HUES48 (cell line): ENCODE results near the gene ALOX12B.
"Not testable (repeated sequence)": the region's sequence is repeated elsewhere in the genome, so short reads cannot be mapped to it uniquely, and the experiment has no call there.

ENCODE experiments used
- H3K27ac ChIP-seq: one replicate; pipeline ENCODE4 v1.7.0; 2013; ENCODE audit warnings: low read depth, low read length, inconsistent platforms
- H3K27me3 ChIP-seq: 2 replicates; pipeline ENCODE4 v1.6.1; 2013; ENCODE audit warnings: mild to moderate bottlenecking, low read length; ENCODE audit not compliant: control insufficient read depth, insufficient read depth
- H3K36me3 ChIP-seq: 2 replicates; pipeline ENCODE4 v1.6.1; 2013; ENCODE audit warnings: low read length; ENCODE audit not compliant: control insufficient read depth, insufficient read depth
- H3K4me1 ChIP-seq: 2 replicates; pipeline ENCODE4 v1.6.1; 2013; ENCODE audit warnings: mild to moderate bottlenecking, low read length; ENCODE audit not compliant: control insufficient read depth, insufficient read depth
- H3K4me3 ChIP-seq: 2 replicates; pipeline ENCODE4 v1.5.1; 2013; ENCODE audit warnings: mild to moderate bottlenecking, low read depth, low read length
- H3K9ac ChIP-seq: 2 replicates; pipeline ENCODE4 v1.6.1; 2013; ENCODE audit warnings: mild to moderate bottlenecking, low read depth, low read length, moderate library complexity
- H3K9me3 ChIP-seq: 2 replicates; pipeline ENCODE4 v1.6.1; 2013; ENCODE audit warnings: low read length; ENCODE audit not compliant: control insufficient read depth, insufficient read depth

ALOX12B gene

DNA sequence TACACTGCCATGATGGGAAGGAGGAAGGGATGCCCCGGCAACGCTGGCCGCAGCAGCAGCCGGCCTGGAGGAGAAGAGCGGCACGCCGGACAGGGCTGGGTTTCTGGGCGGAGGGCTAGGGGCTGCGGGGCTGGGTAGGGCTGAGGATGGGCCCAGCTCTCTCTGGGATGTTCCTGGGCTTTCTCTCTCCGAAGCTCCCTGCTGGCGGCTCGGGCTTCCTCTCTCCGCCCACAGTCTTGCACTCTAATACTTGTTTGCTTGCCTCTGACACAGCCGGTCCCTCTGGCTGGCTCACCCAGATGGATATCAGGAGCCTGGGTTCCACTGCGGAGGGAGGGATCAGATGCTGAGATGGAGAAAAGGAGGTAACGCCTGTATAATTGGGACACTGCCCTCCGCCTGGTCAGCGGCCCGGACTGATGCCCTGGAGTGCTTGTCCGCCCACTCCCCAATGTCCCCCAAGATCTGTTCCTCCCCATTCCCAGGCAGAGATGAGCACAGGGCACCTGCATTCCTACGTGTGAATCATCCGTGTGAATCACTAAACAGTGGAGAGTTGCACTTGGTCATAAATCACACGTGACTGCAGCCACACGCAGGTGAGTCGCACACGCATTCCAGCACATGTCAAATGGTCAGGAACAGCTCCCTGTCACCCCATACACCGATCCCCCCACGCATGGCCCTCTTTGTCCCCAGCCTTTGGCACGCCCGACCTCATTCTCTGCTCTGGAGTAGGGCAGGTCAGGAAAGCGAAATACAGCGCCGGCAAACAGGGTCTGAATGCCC lies 30.7 kb upstream of the ALOX12B start, which contains the start of gene ALOXE3:
Gene ALOXE3, minus strand, starts transcription at position 535 of the 789 bp plus-strand sequence. Its CDS starts 524 bp downstream, at position 11.
- H3K27ac ChIP-seq = no peak within 1 kb of the TSS
- H3K4me3 ChIP-seq = peak within 1 kb of the TSS; percentile 88
- H3K27me3 ChIP-seq = peaks cover 53% of the 10 kb centered on the region
- H3K9me3 ChIP-seq = no peaks in the 10 kb centered on the region
- H3K4me1 ChIP-seq = peaks cover 9% of the 10 kb centered on the region; the same call in 1 of the 2 replicates
- no peaks in the 10 kb centered on the region for H3K36me3 ChIP-seq
- H3K9ac ChIP-seq = no peak within 1 kb of the TSS

DNA sequence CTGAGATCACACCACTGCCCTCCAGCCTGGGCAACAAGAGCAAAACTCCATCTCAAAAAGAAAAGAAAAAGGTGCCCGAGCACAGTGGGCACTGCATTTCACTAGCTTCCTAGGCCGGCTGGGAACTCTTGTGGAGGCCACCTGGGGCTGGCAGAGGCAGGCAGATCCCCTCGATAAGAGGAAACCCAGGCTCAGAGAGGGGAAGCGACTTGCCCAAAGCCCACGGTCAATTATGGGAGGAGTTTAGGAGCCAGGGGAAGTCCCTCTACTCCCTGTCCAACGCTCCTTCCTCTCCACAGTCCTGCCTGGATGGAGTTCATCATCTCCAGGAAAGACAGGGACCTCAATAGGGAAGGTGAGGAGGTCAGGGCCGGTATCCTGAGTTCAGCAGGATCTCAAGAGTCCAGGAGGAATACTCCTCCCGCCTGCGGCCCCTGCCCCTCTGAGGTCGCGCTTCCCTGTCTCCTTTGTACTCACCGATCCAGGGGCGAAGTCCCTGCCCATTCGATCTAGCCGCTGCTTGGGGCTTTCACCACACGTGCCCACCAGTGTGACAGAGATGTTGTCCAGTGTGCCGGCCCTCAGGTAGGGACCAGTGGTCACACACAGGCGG lies 30.0 kb upstream of the ALOX12B start:
- H3K36me3 ChIP-seq = no peaks in the 10 kb centered on the region
- peak overlapping the region; percentile 88 for H3K4me3 ChIP-seq
- H3K27me3 ChIP-seq = peaks cover 52% of the 10 kb centered on the region
- no peak overlapping the region for H3K9ac ChIP-seq
- peaks cover 5% of the 10 kb centered on the region; the same call in 1 of the 2 replicates for H3K4me1 ChIP-seq
- H3K27ac ChIP-seq = no peak overlapping the region
- no peaks in the 10 kb centered on the region for H3K9me3 ChIP-seq

DNA sequence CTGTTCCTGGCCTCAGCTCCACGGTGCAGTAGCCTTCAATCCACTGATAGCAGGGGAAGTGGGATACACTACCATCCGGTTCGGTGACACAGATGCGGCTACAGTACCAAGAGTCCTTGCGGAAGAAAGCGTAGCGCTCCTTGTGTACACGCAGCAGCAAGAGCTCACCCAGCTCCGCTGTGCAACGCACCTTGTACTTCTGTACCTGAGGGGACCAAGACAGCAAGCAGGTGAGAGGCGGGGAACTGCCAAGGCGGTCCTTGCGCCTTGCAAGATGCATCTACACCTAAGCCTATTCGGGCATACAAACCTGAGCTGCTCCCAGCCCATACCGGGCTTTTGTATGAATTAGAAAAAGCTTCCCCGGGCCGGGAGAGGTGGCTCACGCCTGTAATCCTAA lies 29.3 kb upstream of the ALOX12B start:
- no peak overlapping the region for H3K4me3 ChIP-seq
- no peak overlapping the region for H3K27ac ChIP-seq
- H3K9ac ChIP-seq = no peak overlapping the region
- H3K9me3 ChIP-seq = no peaks in the 10 kb centered on the region
- H3K27me3 ChIP-seq = peaks cover 56% of the 10 kb centered on the region
- H3K4me1 ChIP-seq = peaks cover 5% of the 10 kb centered on the region; the same call in 1 of the 2 replicates
- no peaks in the 10 kb centered on the region for H3K36me3 ChIP-seq

DNA sequence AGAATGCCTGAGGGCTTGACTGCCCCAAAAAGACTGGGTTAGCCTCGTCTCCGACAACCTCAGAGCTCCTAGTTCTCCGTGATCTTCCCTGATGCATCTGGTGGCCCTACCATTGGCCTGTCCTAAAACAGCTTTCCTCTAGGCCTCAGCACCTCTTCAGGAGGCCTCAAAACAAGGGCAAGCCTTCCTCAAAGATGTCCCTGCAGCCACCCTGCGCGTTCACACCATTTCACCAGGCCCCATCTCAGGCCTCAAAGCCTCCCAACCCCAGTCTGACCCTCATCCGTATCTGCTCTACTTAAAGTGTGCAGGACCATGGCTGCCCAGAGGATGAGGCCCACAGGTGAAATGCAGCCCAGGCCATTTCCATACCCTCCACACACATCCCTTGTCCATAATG lies 23.4 kb upstream of the ALOX12B start:
- H3K27ac ChIP-seq = no peak overlapping the region
- no peaks in the 10 kb centered on the region for H3K36me3 ChIP-seq
- peaks cover 63% of the 10 kb centered on the region for H3K27me3 ChIP-seq
- H3K4me3 ChIP-seq = no peak overlapping the region
- no peaks in the 10 kb centered on the region for H3K9me3 ChIP-seq
- no peaks in the 10 kb centered on the region for H3K4me1 ChIP-seq
- H3K9ac ChIP-seq = no peak overlapping the region

DNA sequence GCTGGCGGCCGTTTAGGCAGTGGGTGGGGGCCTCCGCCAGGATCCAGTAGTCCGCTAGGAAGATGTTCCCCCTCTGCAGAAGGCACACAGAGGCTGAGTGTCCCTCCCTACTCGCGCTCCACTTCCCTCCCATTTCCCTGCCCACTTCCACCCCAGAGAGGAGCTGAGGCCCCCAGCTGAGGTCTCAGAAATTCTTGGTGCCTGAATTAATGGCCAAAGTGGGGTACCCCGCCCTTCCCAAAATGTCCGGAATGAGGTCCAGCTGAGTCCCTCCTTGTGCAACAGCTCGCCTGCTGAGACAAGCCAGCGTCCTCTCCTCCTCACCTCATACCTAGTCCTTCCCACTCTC lies 22.9 kb upstream of the ALOX12B start:
- Histone ChIP-seq H3K36me3 (no peaks in the 10 kb centered on the region), H3K27me3 (peaks cover 58% of the 10 kb centered on the region), H3K9ac (no peak overlapping the region), H3K4me1 (no peaks in the 10 kb centered on the region), H3K4me3 (peak overlapping the region; percentile 71; the same call in 1 of the 2 replicates), H3K27ac (no peak overlapping the region), H3K9me3 (no peaks in the 10 kb centered on the region)

DNA sequence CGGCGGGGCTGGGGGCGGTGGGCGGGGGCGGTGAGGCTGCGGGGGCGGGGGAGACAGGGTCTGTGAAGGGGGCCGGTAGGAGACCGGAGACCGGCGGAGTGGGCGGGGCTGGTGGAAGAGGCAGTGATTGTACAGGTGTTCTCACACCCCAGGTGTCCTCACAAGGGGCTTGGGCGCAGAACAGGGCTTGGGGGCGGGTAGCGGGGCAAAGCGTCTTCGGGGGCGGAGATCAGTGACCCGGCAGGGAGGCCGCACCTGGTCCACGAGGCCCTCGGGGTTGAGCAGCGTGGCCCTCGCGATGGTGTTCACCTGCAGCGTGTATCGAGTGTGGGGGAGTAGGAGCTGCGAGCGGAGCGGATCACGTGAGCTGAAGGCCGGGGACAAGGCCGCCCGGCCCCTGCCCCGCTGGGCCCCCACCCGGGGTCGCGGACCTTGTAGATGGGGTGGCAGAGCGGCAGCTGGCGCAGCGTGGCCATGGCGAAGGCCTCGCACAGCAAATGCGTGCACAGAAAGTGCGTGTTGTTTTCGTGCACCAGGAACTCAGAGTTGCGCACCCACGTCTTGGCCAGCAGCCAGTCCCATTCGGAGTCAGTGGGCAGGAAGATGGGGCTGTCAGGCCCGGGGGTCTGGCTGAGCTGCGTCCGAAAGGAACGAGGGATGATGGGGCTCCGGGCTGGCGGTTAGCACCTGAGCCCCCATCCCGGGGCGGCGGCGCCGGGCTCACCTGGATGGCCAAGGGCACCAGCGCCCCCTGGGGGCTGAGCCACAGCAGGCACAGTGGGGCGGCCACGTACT lies 22.3 kb upstream of the ALOX12B start:
- Histone ChIP-seq H3K9ac (no peak overlapping the region), H3K27ac (no peak overlapping the region), H3K27me3 (peaks cover 52% of the 10 kb centered on the region), H3K4me3 (peak overlapping the region; percentile 71), H3K36me3 (no peaks in the 10 kb centered on the region), H3K9me3 (no peaks in the 10 kb centered on the region), H3K4me1 (no peaks in the 10 kb centered on the region)

DNA sequence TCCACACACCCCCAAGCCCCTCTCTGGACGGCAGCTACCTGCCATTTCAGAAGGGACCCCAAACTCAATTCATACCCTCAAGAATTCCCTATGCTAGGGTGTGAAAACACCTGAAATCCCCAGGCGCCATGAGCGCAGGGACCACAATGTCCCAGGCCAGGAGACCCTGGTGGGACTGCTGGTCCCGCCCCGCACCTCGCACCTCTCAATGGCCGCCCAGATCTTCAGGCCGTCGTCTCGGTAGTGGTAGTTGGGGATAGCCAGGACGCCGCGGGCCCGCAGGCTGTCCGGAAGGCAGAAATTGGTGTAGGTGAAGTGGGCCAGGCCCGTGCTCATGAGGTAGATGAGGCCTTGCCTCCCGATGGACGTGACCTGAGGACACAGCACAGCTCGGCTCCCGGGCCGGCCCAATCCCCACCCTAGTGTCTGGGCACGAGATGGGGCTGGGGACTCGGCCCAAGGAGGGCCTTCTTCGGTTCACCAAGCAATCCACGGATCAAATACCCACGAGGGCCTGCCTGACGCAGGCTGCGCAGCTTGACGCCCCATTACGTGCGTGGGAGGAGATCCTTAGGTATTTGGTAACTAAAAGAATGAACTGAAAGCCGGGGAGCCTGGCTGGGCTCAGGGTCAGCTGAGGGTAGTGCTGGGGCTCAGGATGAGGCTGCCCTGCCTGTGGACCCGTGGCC lies 21.6 kb upstream of the ALOX12B start:
- no peak overlapping the region for H3K9ac ChIP-seq
- no peaks in the 10 kb centered on the region for H3K9me3 ChIP-seq
- peaks cover 47% of the 10 kb centered on the region for H3K27me3 ChIP-seq
- H3K4me1 ChIP-seq = no peaks in the 10 kb centered on the region
- no peak overlapping the region for H3K4me3 ChIP-seq
- no peak overlapping the region for H3K27ac ChIP-seq
- H3K36me3 ChIP-seq = no peaks in the 10 kb centered on the region

DNA sequence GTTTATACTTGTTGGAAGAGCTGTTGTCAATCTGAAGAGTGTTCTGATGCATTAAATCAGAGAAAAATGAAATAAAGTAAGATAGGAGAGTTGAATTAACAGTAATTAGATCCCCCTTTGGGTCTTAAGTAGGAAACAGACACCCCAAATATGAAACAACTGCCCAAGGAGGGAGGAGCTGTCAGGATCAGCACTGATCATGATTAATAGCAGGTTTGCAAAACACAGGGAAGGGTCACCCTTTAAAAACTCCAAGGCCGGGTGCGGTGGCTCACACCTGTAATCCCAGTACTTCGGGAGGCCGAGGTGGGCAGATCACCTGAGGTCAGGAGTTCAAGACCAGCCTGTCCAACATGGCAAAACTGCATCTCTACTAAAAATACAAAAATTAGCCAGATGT lies 19.5 kb upstream of the ALOX12B start:
- H3K4me1 ChIP-seq, H3K9ac ChIP-seq, H3K9me3 ChIP-seq, H3K4me3 ChIP-seq, H3K27ac ChIP-seq, H3K36me3 ChIP-seq: not testable (repeated sequence)
- peaks cover 36% of the 10 kb centered on the region for H3K27me3 ChIP-seq

DNA sequence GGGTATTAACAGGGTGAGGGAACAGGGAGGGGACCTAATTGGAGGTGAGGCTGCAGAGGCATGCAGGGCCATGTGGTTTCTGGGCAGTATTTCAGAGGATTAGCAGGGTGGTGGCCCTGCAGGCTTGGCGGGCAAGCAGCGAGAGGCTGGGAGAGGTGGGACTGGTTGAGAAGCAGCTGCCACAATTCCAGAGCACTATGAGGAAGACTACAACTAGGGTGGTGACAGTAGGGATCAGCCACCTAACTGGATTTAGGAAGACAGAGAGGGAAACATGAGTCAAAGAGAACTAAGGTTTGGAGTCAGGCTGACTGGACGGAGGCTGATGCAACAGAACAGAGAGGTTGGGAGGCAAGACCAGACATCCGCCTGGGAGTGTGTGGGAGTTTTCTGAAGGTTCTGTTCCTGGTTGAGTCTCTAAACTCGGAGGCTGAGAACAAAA lies 18.5 kb upstream of the ALOX12B start:
- Histone ChIP-seq H3K9me3 (no peaks in the 10 kb centered on the region), H3K4me3 (no peak overlapping the region), H3K27ac (no peak overlapping the region), H3K27me3 (peaks cover 26% of the 10 kb centered on the region), H3K9ac (no peak overlapping the region), H3K36me3 (no peaks in the 10 kb centered on the region), H3K4me1 (no peaks in the 10 kb centered on the region)

DNA sequence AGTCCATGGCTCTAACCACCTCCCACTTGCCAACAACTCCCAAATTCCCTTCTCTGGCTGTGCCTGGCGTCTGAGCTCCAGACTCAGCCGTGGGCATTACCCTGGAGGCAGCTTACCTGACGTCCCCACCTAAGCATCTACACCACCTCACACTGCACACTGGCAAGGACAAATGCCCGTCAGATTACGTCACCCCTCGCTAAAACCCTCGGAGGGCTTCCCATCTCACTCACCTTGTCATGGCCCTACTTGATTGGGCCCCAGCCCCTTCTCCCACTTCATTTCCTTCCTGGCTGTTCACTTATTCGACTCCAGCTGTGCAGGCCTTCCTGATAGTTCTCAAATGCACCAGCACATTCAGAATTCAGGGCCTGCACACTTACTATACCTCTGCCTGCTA lies 17.4 kb upstream of the ALOX12B start:
- Histone ChIP-seq H3K9ac (no peak overlapping the region), H3K27me3 (peaks cover 17% of the 10 kb centered on the region), H3K27ac (no peak overlapping the region), H3K4me1 (no peaks in the 10 kb centered on the region), H3K36me3 (no peaks in the 10 kb centered on the region), H3K4me3 (no peak overlapping the region), H3K9me3 (no peaks in the 10 kb centered on the region)
